Glutamatergic neuron (in vitro differentiated cells): ENCODE measurements around the gene SLC25A26. TPM values are rescaled to one million over a fixed set of nuclear protein-coding genes. Genes with fewer than 3 reads are reported as not detected.

Experiments used
- DNase-seq: peaks from one replicate; pipeline ENCODE4 v3.0.0; 2022
- H3K27ac Mint-ChIP-seq: one replicate; pipeline ENCODE4 v1.8.0; 2020; ENCODE audit warnings: mild to moderate bottlenecking, mixed read lengths, inconsistent platforms; ENCODE audit not compliant: unreplicated experiment
- H3K27me3 Mint-ChIP-seq: one replicate; pipeline ENCODE4 v1.8.0; 2020; ENCODE audit warnings: mild to moderate bottlenecking, moderate library complexity, mixed read lengths, inconsistent platforms; ENCODE audit not compliant: unreplicated experiment
- H3K36me3 Mint-ChIP-seq: one replicate; pipeline ENCODE4 v1.8.0; 2020; ENCODE audit warnings: mild to moderate bottlenecking, mixed read lengths, inconsistent platforms; ENCODE audit not compliant: unreplicated experiment
- H3K4me1 Mint-ChIP-seq: one replicate; pipeline ENCODE4 v1.8.0; 2020; ENCODE audit warnings: mild to moderate bottlenecking, low read depth, mixed read lengths, inconsistent platforms; ENCODE audit not compliant: unreplicated experiment
- H3K4me3 Mint-ChIP-seq: one replicate; pipeline ENCODE4 v1.8.0; 2020; ENCODE audit warnings: mild to moderate bottlenecking, mixed read lengths, inconsistent platforms; ENCODE audit not compliant: unreplicated experiment
- H3K9me3 Mint-ChIP-seq: one replicate; pipeline ENCODE4 v1.8.0; 2020; ENCODE audit warnings: mild to moderate bottlenecking, moderate library complexity, mixed read lengths, inconsistent platforms; ENCODE audit not compliant: unreplicated experiment
- CTCF ChIP-seq: fragments of 200-600 bp; sonication (generic); IDR thresholded peaks from one replicate; pipeline ENCODE4 v1.5.0; 2021; ENCODE audit not compliant: partially characterized antibody, unreplicated experiment
- total RNA-seq: library from RNA; stranded (reverse); fragmentation: NEBNext Ultra II Directional; extraction: Animal tissue kit (Norgen Biotek cat#: 25700); gene quantifications from one replicate; pipeline ENCODE4 v1.2.1, GENCODE V29; 2021; ENCODE audit not compliant: unreplicated experiment

SLC25A26 gene
- total RNA-seq, 1 donor from 2014 or later: 12.7 TPM

DNA sequence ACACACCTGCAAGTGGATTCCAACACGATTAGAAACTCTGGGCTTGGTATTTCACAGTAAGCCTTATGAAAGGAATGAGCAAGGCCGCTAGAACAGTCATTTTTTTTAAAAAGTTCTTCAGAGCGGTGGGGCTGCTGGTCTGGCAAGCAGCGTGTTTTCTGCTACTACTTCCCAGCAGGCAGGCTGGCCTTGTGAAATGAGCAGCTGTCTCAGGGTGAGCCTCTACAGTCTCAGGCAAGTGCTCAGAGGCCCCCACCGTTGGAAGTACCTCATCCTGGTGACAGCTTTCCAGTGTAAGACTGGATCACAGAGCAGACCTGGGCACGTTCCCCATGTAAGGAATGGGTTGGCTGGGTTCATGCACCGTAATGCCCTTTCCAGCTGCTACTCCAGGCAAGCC, 160.8 kb downstream of the SLC25A26 start:
- Mint-ChIP-seq H3K4me3 (no peak overlapping the region), H3K36me3 (peaks cover 17% of the 10 kb centered on the region), H3K9me3 (peaks cover 5% of the 10 kb centered on the region), H3K4me1 (peaks cover 6% of the 10 kb centered on the region), H3K27me3 (peaks cover 7% of the 10 kb centered on the region), H3K27ac (no peak overlapping the region)
- DNase-seq: no peak
- TF ChIP-seq CTCF: no peak

DNA sequence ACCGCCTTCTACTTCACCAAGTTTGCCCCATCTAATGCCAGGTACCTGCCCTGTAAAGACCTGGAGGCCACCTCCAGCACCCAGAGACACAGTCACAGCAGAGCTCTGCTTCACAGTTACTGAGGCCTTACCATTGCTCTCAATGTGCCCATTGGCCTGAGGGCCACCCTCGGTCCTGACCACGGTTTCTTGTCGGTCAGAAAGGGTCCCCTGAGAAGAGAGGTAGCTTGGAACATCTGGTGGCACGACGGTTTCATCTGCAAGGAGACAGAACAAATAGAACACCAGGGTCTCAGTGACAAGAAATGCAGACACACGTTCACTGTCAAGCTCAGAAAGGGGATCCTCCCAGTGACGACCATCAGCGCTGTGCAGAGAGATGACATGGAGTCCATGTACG, 161.3 kb downstream of the SLC25A26 start:
- DNase-seq: no peak
- TF ChIP-seq CTCF: no peak
- Mint-ChIP-seq H3K9me3 (peaks cover 5% of the 10 kb centered on the region), H3K27me3 (peaks cover 7% of the 10 kb centered on the region), H3K4me1 (peaks cover 11% of the 10 kb centered on the region), H3K4me3 (no peak overlapping the region), H3K27ac (peak overlapping the region; percentile 17), H3K36me3 (peaks cover 17% of the 10 kb centered on the region)

DNA sequence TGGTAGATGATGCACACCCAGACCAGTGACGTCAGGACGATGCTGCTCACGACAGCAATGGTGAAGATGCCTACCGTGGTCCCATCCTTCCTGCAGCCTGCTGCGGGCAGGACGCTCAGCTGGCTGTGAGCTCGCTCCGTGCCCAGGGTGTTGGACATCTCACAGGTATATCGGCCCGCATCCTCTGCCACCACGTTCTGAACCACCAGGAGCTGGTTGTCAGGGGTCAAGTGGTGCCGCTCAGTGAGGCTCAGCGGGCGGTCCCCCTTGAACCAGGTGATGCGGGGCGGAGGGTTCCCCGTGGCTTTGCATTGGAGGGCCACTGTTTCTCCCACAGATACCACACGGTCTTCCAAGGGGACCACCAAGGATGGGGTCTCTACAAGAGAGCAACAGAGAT, 162.2 kb downstream of the SLC25A26 start:
- Mint-ChIP-seq H3K4me3 (no peak overlapping the region), H3K9me3 (peaks cover 5% of the 10 kb centered on the region), H3K4me1 (peaks cover 12% of the 10 kb centered on the region), H3K36me3 (peaks cover 18% of the 10 kb centered on the region), H3K27me3 (peaks cover 7% of the 10 kb centered on the region), H3K27ac (no peak overlapping the region)
- no peak for TF ChIP-seq CTCF
- no peak for DNase-seq

DNA sequence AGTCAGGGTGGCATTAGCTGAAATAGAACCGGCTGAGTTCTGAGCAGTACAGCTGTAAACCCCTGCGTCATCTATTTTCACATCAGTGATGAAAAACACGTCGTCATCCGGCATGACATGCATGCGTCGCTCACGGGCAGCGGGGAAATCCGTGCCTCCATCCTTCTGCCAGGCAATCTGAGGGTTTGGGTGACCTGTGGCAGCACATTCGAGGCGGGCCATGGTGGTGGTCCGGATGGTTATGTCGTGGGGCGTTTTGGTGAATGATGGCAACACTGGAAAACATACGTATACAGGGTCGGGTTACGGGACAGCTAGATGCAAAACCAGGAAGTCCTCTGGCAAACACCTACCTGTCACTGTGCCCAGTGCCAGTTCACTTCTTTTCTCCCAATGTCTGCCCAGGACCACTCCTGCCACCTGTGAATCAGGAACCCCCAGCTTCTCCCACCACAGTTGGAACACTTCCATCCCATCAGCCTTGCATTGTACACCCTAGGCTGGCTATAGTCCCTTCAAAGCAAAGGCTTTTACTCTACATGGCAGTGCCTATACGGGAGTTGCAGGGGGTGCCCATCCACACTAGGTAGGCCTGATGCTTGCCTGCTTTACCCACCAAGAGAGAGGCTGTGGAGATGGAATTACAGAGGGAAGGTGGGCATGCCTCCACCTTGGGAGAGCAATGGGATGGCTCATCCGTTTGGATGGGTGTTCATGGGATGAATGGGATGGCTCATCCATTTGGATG, 163.4 kb downstream of the SLC25A26 start:
- no peak for TF ChIP-seq CTCF
- no peak overlapping the region for H3K4me3 Mint-ChIP-seq
- no peak for DNase-seq
- no peak overlapping the region for H3K27ac Mint-ChIP-seq
- H3K36me3 Mint-ChIP-seq: peaks cover 23% of the 10 kb centered on the region
- H3K9me3 Mint-ChIP-seq: peaks cover 7% of the 10 kb centered on the region
- peaks cover 9% of the 10 kb centered on the region for H3K27me3 Mint-ChIP-seq
- H3K4me1 Mint-ChIP-seq: peaks cover 17% of the 10 kb centered on the region

DNA sequence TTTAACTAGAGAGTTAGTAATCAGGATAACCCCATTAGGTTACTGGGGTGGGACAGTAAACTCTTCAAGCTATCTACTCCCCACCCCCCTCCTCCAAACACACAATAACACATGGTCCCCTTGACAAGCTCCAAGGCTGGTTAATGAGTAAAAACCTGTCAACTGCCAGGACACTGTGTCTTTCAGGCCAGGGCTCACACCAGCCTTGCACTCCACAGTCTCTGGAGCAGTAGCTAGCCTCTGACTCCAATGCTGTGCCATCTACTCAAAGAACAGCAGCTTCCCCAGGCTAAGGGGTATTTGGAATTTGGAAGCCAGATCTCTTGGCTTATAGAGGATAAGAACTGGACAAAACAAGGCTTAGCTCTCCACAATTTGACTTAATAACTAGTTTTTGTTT, 164.3 kb downstream of the SLC25A26 start:
- DNase-seq: no peak
- H3K27me3 Mint-ChIP-seq: peaks cover 9% of the 10 kb centered on the region
- H3K9me3 Mint-ChIP-seq: peaks cover 7% of the 10 kb centered on the region
- no peak overlapping the region for H3K27ac Mint-ChIP-seq
- peaks cover 23% of the 10 kb centered on the region for H3K36me3 Mint-ChIP-seq
- H3K4me3 Mint-ChIP-seq: no peak overlapping the region
- peaks cover 17% of the 10 kb centered on the region for H3K4me1 Mint-ChIP-seq
- TF ChIP-seq CTCF: no peak
